Hepatic stellate cell (primary cell): ENCODE data around the gene ABLIM1.

Experiments used
- DNase-seq: peaks from one replicate; pipeline ENCODE4 v3.0.0; 2011; ENCODE audit warnings: low spot score

Gene ABLIM1

DNA sequence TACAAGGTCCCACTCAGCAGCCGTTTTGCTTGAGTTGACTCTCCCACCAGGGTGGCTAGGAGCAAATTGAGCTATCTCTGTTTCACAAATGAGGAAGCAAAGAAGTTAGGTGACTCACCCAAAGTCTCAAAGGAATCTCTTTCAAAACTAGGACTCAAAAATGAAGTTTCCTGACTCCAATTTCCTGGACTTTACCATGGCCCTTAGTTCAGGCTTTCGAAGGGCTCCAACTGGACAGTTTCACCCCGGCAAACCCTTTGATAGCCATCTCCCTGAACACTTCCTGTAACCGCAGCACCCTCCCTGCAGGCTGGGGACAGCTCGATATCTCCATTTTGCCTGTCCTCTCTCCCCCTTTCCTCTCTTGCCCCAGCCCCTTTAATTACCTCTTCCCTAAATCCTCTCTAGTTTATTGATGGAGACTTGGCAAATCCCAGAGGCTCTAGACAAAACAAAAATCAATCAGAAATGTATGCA is 249.1 kb downstream of the ABLIM1 start:
- no peak for DNase-seq

DNA sequence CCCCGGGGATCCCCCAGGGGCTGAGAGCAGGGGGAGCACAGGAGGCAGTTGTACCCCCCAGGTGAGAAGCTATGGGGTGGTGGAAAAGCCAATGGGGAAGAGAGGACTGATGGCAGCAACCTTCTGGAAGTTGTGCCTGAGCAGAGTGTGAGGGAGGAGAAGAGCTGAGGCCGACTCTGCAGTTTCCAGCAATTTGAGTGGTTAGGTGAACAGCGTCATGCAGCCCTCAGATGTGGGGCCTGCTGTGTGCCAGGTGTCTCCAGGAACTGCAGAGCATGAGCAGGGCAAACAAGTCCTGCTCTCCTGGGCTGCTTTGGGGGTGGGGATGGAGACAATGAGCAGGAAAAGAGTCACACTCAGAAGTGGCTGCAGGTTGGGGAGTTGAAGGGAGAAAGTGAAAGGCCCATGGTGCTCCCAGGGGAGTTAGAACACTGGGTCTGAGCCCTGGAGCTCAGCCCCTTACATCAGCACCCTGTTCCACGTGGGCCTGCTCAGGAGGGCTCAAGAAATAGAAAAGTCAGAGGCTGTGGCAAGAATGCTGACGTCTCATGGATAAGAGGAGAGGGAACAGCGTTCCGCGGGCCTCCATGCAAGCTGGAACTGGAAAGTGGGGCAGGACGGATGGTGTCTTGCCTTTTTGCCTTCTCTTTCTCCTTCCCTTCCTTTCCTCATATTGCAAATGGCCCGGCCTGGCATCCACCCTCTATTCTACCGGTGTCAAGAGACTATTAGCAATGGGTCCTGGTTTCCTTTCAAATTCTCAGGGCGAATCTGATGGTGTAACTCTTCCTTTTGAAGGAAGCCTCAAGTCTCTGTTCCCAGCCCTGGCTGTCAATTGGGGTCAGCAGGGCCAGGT is 249.7 kb downstream of the ABLIM1 start:
- no peak for DNase-seq

DNA sequence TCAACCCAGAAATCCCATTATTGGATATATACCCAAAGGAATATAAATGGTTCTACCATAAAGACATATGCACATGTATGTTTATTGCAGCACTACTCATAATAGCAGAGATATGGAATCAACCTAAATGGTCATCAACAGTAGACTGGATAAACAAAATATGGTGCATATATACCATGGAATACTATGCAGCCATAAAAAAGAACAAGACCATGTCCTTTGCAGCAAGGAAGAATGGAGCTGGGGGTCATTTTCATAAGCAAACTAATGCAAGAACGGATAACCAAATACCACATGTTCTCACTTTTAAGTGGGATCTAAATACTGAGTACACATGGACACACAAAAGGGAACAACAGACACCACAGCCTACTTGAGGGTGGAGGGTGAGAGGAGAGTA is 251.6 kb downstream of the ABLIM1 start:
- no peak for DNase-seq

DNA sequence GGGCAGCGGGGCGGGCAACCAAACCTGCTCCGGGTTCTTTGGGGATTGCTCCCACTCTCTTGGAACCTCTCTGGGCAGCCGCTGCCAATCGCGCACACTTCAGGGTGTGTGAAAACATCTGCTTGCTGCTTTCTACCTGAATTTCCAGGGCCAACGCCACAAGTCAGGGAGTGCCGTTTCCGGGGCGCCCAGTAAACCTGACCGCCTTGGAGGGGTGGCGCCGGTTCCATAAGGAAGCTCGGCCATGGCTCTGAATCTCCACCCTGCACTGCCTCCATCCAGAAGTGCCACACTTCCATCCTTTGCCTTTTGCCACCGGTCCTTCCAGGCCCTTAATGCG is 253.1 kb downstream of the ABLIM1 start:
- DNase-seq, result no peak

DNA sequence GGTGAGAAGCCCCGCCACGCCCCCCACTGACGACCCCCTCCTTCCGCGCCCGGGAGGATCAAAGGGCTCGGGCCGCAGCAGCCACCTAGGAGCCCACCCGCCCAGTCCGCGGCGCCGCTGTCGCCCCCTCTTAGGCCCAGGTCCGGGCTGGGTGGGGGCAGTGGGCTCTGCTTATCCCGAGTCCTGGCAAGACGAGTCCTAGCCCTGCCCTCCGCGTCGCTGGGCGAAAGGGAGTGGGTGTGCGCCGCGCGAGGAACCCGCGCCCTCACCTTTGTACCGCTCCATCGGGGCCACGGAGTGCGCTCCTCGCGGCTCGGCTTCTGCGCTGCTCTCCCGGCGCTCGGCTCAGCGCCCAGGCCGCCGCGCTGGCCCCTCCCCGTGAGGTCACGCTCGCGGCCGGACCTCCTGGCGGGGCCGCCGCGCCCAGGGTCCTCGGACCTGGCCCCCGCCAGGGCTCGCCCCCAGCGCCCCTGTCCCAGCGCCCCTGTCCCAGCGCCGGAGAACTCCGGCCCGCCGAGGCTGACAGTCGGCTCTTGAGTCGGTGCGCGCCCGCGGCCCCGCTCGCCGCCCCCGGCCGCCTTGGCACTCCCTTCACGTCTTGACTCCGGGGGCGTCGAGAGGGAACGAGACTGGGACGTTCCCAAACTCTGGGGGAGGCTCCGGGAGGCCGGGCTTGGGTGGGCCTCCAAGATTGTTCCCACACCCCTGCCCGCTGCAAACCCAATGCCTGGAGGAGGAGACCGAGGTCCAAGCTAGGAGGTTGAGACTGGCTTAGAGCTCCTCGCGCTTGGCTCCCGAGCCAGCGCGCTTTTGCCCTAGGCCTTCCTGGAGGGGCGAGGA is 253.7 kb downstream of the ABLIM1 start, which contains the start of gene AFAP1L2:
TSS of gene AFAP1L2 (minus strand) at position 332 of the 840 bp plus-strand sequence. CDS start at position 285, 47 bp downstream.
- DNase-seq, result peak; percentile 60

DNA sequence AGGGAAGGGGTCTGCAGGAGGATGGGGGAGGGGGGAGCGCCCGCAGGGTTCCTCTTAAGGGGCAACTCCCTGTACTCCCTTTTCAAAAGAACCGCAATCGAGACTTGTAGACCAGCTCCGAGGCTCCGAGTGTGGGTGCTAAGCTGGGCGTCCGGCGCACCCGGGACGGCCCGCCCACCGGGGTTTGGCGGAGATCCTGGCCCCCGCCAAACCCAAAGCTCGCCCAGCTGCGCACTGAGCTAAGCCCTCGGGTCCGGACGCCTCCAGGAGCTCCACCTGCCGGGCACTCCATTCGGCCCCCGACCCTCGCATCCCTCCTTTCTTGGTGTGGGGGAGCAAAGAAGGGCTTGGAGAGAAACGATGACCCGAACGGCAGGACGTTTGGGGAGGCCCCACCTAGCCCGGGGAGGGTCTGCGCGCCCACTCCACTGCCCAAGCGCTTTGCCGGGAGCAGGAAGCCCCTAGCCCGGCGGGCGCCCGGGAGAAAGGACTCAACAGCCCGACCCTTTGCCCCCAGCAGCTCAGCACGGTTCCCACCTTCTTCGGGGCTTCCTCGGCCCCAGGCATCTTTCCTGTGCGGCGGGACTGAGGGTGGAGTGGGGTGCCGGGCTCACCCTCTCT is 254.4 kb downstream of the ABLIM1 start:
- peak; percentile 55 for DNase-seq

DNA sequence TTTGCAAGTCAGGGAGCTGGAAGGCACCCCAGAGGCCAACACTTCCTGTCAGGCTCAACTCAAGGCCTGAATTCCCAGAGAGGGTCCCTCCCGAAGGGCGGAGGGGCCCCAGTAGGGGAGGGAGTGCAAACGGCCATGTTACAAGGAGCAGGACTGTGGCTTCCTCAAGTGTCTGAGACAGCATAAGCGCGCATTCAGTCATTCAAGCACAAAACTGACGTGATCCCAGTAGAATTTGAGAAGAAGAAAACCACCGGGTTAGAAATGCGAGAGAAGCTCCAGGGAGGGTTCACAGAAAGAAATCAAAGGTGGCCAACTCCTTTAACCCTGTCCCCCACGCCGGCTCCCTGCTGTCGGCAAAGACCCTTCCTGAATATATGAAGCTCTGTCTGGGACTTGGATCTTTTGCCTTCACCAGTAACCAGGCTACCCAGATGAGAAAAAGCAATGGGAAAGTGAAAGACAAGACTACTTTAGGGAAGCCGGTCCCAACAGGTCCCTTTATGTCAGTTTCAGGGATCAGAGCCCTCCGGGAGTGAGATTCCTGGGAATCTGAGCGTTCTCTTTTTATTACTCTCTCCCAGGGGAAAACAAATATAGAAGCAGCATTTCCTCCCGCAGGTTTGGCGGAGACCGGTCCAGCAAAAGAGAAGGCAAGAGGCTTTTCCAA is 255.1 kb downstream of the ABLIM1 start:
- DNase-seq, result no peak

DNA sequence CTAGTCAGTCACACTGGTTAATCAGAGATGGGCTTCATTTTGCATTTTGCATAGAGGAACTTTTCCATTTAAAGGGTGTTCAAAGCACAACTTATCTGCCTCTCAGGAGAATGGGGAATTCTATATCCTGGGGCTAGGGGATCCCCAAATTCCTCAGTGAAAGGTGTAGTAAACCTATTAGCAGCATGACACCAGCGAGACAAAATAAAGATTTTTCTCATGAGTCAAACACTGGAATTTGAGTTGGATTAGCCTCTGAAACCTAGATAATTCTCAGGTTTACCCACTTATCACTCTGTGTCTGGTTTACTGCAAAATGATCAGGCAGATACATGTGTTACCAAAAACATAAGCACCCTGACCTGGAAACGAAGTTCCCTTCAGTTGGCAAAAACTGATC is 255.8 kb downstream of the ABLIM1 start:
- DNase-seq, result no peak

DNA sequence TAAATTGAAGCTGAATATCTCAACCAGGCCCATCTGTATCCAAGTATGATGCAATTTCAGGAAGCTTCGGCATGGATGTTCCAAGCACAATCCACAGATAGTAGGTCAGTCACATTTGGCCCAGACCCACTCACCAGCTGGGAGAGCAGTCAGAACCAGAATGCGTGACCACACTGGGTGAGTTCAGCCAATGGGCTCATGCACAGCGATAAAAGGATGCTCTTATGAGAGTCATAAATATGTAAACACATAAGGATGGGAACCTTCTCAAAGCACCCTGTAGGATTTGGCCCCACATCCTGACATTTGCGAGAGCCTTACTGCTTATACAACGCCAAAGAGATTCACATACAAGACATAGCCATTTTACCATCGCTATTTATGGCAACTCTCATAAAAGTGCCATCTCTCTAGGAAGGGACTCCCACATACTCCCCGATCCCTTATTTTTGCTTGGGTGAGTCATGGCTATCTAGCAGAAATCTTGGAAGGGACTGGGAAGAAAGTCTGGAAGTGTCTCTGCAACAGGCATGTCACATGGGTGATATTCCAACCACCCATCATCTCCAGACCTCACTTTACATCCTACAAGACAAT is 256.8 kb downstream of the ABLIM1 start:
- DNase-seq, result peak; percentile 78

DNA sequence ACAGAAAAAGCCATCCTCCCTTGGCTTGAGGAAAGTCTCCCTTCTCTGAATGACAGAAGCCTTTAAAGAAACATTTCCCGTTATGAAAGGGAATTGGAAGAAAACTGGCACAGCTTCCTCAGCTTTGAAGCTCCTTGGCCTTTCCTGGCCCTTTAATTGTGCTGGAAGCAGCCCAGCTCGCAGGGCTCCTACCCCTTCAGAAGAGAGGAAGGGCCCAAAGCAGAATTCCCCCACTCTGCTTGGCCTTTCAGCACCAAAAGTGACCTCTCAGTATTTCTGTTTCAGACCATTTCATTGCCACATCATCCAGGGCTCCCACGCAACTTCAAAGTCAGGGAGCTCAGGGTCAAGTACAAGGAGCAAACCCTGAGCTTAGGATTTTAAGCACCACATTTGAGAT is 258.0 kb downstream of the ABLIM1 start:
- no peak for DNase-seq

DNA sequence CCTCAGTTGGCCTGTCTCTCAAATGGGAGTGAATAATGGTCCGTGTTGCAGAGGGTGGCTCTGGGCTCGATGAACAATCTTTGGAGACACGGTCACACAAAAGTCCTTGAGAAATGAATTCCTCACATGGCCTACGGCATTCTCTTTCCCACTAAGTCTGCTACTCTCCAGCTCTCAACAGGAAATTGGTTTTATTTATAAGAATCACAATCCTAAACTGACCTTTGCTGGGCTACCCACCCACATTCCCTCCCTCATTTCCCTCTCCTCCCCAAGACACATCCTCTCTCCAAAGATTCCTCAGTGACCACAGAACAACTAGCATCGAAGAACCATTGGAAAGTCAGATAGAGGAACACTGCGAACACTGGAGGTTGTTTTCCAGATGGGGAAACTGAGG is 258.5 kb downstream of the ABLIM1 start:
- no peak for DNase-seq

DNA sequence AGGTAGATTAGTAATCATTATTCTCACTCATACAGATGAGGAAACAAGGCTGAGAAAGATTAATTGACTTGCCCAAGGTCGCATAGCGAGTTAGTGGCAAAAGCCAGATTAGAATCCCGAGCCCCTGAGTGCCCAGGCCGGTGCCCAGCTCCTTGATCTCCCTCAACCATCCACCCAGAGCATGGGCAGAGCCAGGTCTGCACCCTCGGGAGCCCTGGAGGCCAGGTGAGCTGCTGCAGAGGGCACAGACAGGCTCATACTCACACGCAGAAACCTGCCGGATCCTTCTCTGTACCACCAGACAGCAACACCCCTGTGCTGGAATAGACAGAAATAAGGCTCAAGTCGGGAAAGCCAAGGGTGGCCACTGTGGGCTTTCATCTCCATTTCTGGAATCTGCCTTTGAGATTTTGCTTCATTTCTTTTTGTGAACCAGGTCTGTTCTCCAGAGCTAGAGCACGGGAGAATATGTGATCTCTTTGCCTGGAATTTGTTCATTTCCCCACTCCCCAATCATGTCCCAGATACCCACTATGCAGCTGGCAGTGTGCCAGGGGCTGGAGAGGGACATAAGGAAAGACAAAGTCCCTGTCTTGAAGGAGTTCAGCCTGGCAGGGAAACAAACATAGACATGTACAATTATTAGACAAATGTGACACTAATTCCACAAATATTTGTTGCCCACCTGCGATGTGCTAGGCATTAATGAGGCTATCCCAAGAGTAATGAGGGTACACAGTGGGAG is 259.3 kb downstream of the ABLIM1 start:
- no peak for DNase-seq

DNA sequence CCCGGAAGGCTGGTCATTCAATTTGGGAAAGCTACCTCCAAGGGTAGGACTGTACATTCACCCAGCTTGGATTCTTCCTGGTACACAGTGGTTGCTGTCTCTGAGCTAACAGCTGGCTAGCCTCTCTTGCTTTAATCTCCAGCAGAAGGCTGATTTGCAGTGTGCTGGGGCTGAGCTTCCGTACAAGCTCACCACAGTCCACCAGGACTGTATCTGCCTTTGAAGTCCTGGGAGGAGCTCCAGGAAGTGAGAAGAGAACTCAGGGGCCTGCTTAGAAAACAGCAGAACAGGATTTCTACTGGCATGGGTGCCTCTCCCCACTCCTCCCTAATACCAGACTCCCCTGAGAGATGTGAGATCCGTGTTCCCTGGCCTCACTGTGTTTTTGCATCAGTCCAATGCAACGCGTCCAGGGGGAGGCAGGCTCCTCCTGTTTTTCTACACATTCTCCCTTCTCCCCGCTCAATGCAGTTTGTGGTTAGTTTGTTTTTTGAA is 260.4 kb downstream of the ABLIM1 start:
- no peak for DNase-seq

DNA sequence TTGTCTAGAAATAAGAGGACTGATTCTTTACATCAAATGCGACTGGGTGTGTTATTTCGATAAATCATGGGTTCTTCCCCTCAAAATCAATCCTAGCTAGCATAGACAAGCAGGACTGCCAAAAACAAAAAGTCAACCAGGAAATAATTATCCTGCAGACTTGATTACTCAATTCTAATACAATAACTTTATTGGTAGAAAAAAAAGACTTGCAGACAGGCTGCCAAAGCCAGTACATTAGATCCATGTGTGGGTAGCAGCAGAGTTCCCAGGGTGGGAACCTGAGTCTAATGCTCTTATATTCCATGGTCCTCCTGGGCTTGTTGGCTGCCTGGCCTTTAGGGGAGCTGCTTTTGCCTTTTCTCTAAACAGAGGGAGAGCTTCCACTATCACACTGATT is 261.6 kb downstream of the ABLIM1 start:
- no peak for DNase-seq

DNA sequence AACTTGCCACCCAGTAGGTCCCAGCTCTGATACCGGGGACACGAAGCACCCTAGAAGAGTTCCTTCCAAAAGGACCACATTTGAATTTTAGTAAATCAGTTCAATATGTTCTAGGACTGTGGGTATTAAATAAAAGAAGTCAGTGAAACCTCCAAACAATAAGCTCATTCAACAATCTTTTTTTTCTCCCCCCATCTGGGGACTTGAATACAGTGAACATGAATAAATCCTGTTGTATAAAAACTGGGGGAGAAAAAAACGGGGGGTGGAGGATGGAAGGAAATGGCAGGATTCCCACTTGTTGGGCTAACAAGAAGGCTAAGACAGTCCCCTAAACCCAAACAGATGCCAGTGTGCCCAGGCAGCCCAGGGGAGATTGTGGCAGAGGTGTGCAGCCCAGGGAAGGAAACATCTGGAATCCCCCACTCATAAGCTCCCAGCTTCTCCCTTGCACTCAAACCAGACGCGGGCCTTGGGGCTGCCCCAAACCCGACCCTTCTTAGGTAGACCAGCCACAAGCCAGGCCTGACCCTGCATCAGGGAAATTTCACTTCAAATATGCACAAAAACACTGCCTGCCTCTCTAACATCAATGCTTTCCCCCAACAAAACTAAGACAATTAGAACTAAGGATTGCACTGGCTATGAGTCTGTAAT is 262.6 kb downstream of the ABLIM1 start:
- DNase-seq, result no peak

DNA sequence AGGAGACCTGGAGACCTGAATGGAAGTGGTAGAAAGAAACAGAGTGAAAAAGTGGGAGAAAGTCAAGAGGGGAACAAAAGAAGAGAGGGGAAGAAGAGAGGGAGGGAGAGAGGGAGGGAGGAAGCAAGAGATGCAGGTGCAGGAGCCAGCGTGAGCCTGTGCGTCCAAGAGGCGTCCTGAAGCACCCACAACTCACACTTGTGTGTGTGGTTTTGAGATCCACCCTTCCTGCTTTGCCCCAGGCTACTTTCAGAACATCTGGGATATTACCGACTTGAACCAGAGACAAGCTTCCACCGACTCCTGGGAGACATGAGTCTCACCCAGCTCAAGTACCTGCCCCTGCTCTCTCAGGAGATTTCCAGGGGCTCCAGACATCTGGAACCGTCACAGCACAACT is 263.5 kb downstream of the ABLIM1 start:
- no peak for DNase-seq

DNA sequence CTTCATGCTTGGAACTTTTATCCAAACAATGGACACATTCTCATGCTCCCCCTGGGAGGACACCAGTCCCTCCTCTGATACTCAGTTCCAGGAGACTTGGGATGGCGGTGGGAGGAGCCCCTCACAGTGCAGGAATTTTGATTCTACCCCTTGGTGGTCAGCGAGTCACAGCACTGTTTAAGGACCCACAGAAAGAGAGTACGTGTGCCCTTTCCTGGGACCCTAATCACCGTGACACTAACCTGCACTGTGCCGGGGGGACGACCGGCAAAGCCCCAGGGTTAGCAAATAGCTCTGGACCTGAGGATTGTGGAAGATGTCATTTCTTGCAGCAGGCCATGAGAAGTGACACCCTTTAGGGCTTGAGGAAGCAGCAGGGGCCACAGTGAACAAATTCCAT is 264.2 kb downstream of the ABLIM1 start:
- DNase-seq, result no peak

DNA sequence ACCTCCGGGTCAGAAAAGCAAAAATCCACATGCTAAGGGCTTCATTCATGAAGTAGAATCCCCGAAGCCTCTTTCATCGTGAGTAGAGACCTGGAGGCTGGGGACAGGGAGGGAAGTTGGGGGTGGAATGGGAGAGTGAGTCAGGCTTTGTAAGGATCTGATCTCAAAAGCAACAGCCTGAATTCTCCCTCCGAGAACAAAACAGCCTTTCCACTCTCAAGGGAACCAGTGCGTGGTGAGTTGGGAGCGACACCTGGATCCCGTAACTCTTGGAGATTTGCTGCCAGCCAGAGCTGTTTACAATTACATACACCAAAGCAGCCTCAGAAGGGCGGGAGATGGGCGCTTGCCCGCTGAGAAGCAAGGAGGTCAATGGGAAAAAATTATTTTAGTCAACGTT is 264.6 kb downstream of the ABLIM1 start:
- peak; percentile 76 for DNase-seq

DNA sequence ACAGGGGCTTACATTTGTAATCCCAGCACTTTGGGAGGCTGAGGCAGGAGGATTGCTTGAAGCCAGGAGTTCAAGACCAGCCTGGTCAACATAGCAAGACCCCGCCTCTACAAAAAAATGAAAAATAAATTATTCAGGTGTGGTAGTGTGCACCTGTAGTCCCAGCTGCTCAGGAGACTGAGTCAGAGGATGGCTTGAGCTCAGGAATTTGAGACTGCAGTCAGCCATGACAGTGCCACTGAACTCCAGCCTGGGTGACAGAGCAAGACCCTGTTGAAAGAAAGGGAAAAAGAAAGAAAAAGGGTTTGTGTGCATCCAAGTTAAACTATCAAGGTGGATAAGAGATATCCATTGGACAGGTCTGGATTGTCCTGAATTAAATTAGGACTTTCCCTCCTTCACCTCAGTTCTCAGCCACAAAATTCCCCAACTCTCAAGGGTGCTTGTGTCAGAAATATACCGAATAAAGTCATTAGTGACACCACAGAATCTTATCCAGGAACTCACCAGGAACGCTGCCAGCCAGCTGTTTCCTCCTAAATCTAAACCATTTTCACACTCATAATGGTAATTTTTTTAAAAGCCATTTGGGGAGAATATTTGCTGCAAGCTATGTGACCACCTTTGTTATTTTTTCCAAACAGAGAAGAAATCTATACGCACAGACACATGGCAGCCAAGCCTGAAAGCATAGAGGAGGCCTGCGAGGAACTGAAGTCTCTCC is 265.8 kb downstream of the ABLIM1 start:
- no peak for DNase-seq

DNA sequence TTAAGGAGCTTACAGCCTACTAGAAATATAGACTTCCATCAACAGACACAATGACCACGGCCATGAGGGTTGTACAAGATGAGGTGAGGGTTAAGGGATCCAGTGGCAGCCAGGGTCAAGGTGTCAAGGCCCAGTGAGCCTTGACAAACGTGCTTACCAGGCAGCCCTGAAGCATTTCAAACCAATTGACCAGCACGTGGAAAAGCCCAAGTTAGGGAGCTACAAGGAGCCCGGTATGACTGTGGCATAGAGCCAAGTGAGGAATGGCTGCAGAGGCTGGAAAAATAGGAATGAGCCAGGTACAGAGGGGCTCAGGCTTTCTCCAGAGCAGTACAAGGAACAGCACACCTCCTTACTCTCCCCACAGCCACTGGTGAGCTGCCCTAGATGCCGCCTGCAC is 266.5 kb downstream of the ABLIM1 start:
- no peak for DNase-seq
